PC-9 (cell line): Measurements from ENCODE around the gene GNPDA2. TPM values are rescaled to one million over a fixed set of nuclear protein-coding genes. Genes with fewer than 3 reads are reported as not detected.

Source experiments
- BruUV-seq: library from RNA; stranded (reverse); fragments of 400-500 nt; replicated peaks from 2 replicates; lab custom pipeline; 2021; lab: Mats Ljungman, UMichigan
- CTCF ChIA-PET: fragments of 300-600 bp; sonication (Branson Sonifier 250); formaldehyde crosslinking; loops from one replicate; lab custom pipeline; 2022; ENCODE audit warnings: antibody characterized with exemption; lab: Charles Lee
- POLR2A ChIA-PET: fragments of 300-600 bp; sonication (Branson Sonifier 250); formaldehyde crosslinking; loops from one replicate; lab custom pipeline; 2022; ENCODE audit warnings: antibody characterized with exemption; ENCODE audit not compliant: unreplicated experiment; lab: Charles Lee
- DNase-seq, 2 experiments: peaks; one replicate each; pipeline versions ENCODE4 v3.0.0 to v3.0.0-alpha.2; 2015 to 2022; ENCODE audit warnings: mixed read lengths in 1 of 2
- H2AFZ ChIP-seq: fragments of 200-600 bp; sonication (generic); 2 replicates; pipeline ENCODE4 v1.8.1; 2017; ENCODE audit warnings: antibody characterized with exemption
- H3F3A ChIP-seq: fragments of 200-600 bp; sonication (generic); 2 replicates; pipeline ENCODE4 v1.8.1; 2017; ENCODE audit warnings: antibody characterized with exemption, mild to moderate bottlenecking, low read depth; ENCODE audit not compliant: insufficient read depth
- H3K27ac ChIP-seq: fragments of 200-600 bp; sonication (generic); 2 replicates; pipeline ENCODE4 v1.6.1; 2016; ENCODE audit warnings: mixed run types
- H3K27me3 ChIP-seq: fragments of 200-600 bp; sonication (generic); 2 replicates; pipeline ENCODE4 v1.6.1; 2016; ENCODE audit warnings: low read depth, mixed run types; ENCODE audit not compliant: insufficient read depth
- H3K36me3 ChIP-seq: fragments of 200-600 bp; sonication (generic); 2 replicates; pipeline ENCODE4 v1.6.1; 2016; ENCODE audit warnings: low read depth, mixed run types
- H3K4me1 ChIP-seq: fragments of 200-600 bp; sonication (generic); replicated peaks from 2 replicates; pipeline ENCODE4 v1.6.1; 2016; ENCODE audit warnings: mixed run types; ENCODE audit not compliant: insufficient read depth
- H3K4me2 ChIP-seq: fragments of 200-600 bp; sonication (generic); 2 replicates; pipeline ENCODE4 v1.6.1; 2017; ENCODE audit warnings: mixed run types
- H3K4me3 ChIP-seq: fragments of 200-600 bp; sonication (generic); 2 replicates; pipeline ENCODE4 v1.6.1; 2016; ENCODE audit warnings: mixed run types
- H3K79me2 ChIP-seq: fragments of 200-600 bp; sonication (generic); 2 replicates; pipeline ENCODE4 v1.6.1; 2017; ENCODE audit warnings: low read depth, mixed run types
- H3K9me2 ChIP-seq: fragments of 200-600 bp; sonication (generic); 2 replicates; pipeline ENCODE4 v1.8.1; 2017; ENCODE audit warnings: mild to moderate bottlenecking; ENCODE audit not compliant: insufficient read depth
- H3K9me3 ChIP-seq: fragments of 200-600 bp; sonication (generic); 2 replicates; pipeline ENCODE4 v1.8.1; 2016; ENCODE audit warnings: low read depth; ENCODE audit not compliant: insufficient read depth
- H4K20me1 ChIP-seq: fragments of 200-600 bp; sonication (generic); 2 replicates; pipeline ENCODE4 v1.8.1; 2017; ENCODE audit not compliant: insufficient read depth
- EZH2 ChIP-seq: fragments of 200-600 bp; sonication (generic); IDR thresholded peaks from 2 replicates; pipeline ENCODE4 v1.8.0; 2017; ENCODE audit warnings: antibody characterized with exemption, low read depth
- intact Hi-C: fragments of 100-400 bp; cut with micrococcal nuclease; formaldehyde crosslinking; loops from one replicate; pipeline ENCODE4 v1.10.0; 2022; ENCODE audit not compliant: unreplicated experiment
- total RNA-seq: library from RNA; stranded (reverse); gene quantifications from 2 replicates; pipeline ENCODE4 v1.2.3, GENCODE V29; 2021
- TF ChIP-seq, protein P1 (sequence below): fragments of 200-600 bp; sonication (generic); conservative IDR thresholded peaks from 2 replicates; pipeline ENCODE4 v1.6.1; 2017; ENCODE audit warnings: mixed run types, antibody characterized with exemption, mild to moderate bottlenecking, moderate library complexity

The GNPDA2 gene
- total RNA-seq, 1 experiment from 2014 or later = 14.6 TPM

- no peaks in the 10 kb centered on the region for H3K79me2 ChIP-seq
- no TSS peak for BruUV-seq
- H4K20me1 ChIP-seq = no peaks in the 10 kb centered on the region
- TF ChIP-seq, protein P1, sequence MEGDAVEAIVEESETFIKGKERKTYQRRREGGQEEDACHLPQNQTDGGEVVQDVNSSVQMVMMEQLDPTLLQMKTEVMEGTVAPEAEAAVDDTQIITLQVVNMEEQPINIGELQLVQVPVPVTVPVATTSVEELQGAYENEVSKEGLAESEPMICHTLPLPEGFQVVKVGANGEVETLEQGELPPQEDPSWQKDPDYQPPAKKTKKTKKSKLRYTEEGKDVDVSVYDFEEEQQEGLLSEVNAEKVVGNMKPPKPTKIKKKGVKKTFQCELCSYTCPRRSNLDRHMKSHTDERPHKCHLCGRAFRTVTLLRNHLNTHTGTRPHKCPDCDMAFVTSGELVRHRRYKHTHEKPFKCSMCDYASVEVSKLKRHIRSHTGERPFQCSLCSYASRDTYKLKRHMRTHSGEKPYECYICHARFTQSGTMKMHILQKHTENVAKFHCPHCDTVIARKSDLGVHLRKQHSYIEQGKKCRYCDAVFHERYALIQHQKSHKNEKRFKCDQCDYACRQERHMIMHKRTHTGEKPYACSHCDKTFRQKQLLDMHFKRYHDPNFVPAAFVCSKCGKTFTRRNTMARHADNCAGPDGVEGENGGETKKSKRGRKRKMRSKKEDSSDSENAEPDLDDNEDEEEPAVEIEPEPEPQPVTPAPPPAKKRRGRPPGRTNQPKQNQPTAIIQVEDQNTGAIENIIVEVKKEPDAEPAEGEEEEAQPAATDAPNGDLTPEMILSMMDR = no peak
- TF ChIP-seq EZH2 = no peak
- 0 out of 2 replicates have a peak, but pooled peaks cover 3% of the 10 kb centered on the region for H3K27me3 ChIP-seq
- intact Hi-C loops = no loop called here
- CTCF ChIA-PET = no interaction called here
- no peak overlapping the region for H3K4me3 ChIP-seq
- POLR2A ChIA-PET = no interaction called here
- no peaks in the 10 kb centered on the region for H3K9me2 ChIP-seq
- DNase-seq = no peak
- H3F3A ChIP-seq = no peaks in the 10 kb centered on the region; the same call in 1 of the 2 replicates
- H3K4me1 ChIP-seq = no peaks in the 10 kb centered on the region
- no peak overlapping the region for H3K4me2 ChIP-seq
- no peak overlapping the region for H2AFZ ChIP-seq
- H3K9me3 ChIP-seq = no peaks in the 10 kb centered on the region
- no peak overlapping the region for H3K27ac ChIP-seq
- H3K36me3 ChIP-seq = no peaks in the 10 kb centered on the region
Measured at GRCh38 chr4:44671636-44672035, 54.7 kb downstream of the GNPDA2 start.

- intact Hi-C loops = no loop called here
- Histone ChIP-seq H3K4me3 (no peak overlapping the region), H3K27me3 (0 out of 2 replicates have a peak, but pooled peaks cover 3% of the 10 kb centered on the region), H3F3A (no peaks in the 10 kb centered on the region; the same call in 1 of the 2 replicates), H3K4me2 (no peak overlapping the region), H3K9me3 (no peaks in the 10 kb centered on the region), H3K4me1 (no peaks in the 10 kb centered on the region), H3K9me2 (no peaks in the 10 kb centered on the region), H3K27ac (no peak overlapping the region), H4K20me1 (no peaks in the 10 kb centered on the region), H3K36me3 (no peaks in the 10 kb centered on the region), H3K79me2 (no peaks in the 10 kb centered on the region), H2AFZ (no peak overlapping the region)
- TF ChIP-seq, protein P1 = no peak
- no peak for TF ChIP-seq EZH2
- ChIA-PET CTCF (no interaction called here), POLR2A (no interaction called here)
- BruUV-seq = no TSS peak
- no peak for DNase-seq
Measured at GRCh38 chr4:44670506-44671199, 55.7 kb downstream of the GNPDA2 start.

GRCh38 chr4:44668526-44668925 lies 57.8 kb downstream of the GNPDA2 start:
- DNase-seq = no peak

More at GRCh38 chr4:44668526-44668925, 57.8 kb downstream of the GNPDA2 start:
- Histone ChIP-seq H3K4me3 (no peak overlapping the region), H3K4me2 (no peak overlapping the region), H3K9me2 (no peaks in the 10 kb centered on the region), H3K4me1 (no peaks in the 10 kb centered on the region), H2AFZ (no peak overlapping the region), H3K36me3 (no peaks in the 10 kb centered on the region), H3K79me2 (no peaks in the 10 kb centered on the region), H3K27ac (no peak overlapping the region), H3K27me3 (0 out of 2 replicates have a peak, but pooled peaks cover 3% of the 10 kb centered on the region), H3F3A (no peaks in the 10 kb centered on the region), H4K20me1 (no peaks in the 10 kb centered on the region), H3K9me3 (no peaks in the 10 kb centered on the region)
- TF ChIP-seq, protein P1 = no peak
- no peak for TF ChIP-seq EZH2
- intact Hi-C loops = loop anchor here (10.0 kb wide), 1 partner anchor 1606 kb away; no protein-coding TSS in a partner anchor
- ChIA-PET POLR2A (interaction anchor here (0.6 kb wide), 1 partner anchor 10 kb away, joined by 7 read pairs; the partner anchor contains the start of gene GUF1), CTCF (no interaction called here)
- BruUV-seq = no TSS peak
